Activated CD8-positive, alpha-beta memory T cell treated with anti-CD3 and anti-CD28 coated beads, Interleukin-2, amount 50 U/mL, for 1 hour (primary cell): ENCODE data around the gene MTHFR.

Experiments used
- DNase-seq: peaks from one replicate; pipeline ENCODE4 v3.0.0-alpha.2; 2020; ENCODE audit errors: extremely low read depth

MTHFR gene

DNA sequence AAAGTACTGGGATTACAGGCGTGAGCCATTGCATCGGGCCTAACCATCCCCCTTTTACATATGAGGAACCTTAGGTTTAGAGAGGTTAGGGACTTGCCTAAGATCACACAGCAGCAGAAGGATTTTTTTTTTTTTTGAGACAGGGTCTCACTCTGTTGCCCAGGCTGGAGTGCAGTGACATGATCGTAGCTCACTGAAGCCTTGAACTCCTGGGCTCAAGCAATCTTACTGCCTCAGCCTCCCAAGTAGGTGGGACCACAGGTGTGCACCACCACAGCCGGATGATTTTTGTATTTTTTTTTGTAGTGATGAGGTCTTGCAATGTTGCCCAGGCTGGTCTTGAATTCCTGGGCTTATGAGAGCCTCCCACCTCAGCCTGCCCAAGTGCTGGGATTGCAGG, 46.0 kb downstream of the MTHFR start:
- DNase-seq: no peak

DNA sequence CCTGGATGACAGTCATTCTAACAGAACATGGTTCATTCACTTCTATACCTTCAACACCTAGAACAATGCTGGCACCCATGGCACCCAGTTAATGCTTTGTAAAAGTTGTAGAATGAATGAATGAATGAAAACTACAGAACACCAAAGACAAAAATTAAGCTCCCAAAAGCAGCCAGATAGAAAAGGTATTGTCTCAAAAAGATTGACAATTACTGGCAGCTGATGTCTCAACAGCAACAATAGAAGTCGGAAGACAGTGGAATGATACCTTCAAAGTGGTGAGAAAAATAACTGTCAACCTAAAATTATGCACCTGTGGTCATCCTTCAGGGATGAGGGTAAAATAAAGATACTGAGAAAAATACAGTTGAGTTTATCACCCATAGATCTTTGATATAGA, 48.7 kb downstream of the MTHFR start:
- no peak for DNase-seq

DNA sequence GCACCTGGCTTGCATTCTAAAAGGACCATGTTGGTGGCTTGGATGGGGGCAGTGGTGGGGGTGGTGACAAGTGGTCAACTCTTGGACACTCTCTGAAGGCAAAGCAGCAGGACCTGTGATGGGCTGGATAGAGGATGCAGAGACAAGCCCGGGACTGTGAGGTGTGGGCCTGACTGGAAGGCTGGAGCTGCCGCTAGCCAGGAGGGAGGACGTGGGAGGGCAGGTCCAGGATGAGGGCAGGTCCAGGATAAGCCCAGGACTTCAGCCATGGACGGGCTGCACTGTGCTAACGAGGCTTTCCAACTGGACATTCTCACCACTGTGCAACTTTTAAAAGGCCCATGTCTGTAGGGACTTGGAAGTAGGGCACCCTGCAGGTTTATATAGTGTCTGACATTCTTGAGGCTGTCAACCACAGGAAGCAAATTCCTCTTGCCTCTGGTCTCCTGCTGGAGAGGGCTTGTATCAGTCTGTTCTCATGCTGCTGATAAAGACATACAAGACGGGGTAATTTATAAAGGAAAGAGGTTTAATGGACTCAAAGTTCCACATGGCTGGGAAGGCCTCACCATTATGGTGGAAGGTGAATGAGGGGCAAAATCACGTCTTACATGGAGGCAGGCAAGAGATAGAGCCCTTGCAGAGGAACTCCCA, 52.1 kb downstream of the MTHFR start:
- DNase-seq: no peak

DNA sequence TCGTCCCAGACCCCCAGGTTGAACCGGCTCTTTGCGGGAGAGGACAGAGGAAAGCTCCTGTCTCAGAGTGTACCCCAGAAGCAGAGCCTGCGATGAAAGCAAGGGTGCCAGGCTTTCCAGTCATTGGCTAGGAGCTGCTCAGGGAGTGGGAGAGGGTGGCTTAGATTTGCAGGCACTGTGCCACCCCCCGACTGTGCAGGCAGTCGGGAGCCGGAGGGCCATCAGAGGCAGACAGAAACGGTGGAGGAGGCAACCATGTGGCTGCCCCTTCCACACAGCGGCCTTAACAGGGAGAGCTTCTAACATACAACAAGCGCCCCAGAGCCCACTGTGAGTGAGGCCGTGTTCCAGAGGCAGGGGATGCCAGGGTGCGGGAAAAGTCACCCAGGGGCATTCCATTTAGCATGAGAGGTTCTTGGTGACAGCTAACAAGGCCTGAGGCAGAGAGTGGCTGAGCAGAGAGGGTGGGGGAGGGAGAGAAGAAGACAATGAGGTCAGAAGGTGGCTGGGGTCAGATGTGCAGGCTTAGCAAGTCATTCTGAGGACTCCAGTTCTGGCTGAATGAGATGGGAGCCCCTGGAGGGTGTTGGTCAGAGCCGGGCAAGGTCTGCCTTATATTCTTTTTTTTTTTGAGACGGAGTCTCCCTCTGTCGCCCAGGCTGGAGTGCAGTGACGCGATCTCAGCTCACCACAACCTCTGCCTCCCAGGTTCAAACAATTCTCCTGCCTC, 53.2 kb downstream of the MTHFR start:
- no peak for DNase-seq

DNA sequence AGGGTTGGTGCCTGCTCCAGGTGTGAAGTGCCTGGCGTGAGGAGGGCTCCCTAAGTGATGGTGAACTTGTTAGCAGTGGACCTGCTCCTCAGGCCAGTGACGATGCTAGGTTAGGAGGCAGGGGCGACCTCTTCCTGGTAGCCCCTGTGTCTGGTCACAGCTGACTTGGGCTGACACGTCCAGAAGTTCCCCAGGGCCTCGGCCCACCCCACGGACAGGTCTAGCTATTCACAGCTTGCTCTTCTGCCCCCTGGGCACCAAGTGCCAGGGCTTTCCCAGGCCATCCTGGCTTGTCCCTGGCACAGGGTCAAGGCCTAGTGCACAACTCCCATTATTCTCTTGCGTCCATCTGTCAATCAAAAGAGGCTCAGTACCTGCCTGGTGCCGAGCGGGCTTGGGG, 54.7 kb downstream of the MTHFR start:
- DNase-seq: no peak

DNA sequence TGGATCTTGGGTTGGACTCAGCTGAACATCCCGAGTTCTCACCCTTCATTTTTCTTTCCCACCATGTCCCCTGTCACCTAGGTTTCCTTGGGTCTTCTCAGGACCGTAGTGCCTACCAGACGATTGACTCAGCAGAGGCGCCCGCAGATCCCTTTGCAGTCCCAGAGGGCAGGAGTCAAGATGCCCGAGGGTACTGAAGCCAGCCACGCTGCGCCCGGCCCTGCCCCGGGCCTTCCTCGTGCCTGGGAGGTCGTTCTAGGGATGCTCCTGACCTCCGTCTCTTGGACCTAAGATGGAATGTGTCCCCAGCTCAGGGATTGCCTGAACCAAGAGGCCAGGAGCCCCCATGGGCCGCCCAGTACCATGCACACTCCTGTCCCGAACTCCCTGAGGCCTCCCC, 55.8 kb downstream of the MTHFR start:
- DNase-seq: no peak

DNA sequence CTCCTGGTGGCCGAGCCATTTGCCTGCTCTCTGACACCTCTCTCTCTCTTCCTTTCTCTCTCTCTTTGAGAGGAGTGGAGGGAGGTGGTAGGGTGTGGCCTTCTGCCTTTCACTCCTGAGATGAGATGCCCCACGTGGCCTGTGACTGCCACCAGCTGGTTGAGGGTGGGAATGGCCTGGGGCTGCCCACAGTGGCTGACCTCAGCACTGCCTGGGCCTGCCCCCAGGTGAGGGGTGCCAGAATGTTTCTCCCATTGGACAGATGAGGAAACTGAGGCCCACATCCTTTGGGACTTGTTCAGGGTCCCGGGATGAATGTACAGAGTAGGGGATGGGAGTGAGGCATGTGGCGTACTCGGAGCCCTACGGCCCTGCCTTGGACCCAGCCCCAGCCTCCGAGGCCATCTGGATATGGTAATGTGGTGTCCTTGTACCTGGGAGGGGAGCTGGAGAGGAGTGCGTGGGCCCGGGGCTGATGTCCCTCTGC, 56.5 kb downstream of the MTHFR start:
- no peak for DNase-seq

DNA sequence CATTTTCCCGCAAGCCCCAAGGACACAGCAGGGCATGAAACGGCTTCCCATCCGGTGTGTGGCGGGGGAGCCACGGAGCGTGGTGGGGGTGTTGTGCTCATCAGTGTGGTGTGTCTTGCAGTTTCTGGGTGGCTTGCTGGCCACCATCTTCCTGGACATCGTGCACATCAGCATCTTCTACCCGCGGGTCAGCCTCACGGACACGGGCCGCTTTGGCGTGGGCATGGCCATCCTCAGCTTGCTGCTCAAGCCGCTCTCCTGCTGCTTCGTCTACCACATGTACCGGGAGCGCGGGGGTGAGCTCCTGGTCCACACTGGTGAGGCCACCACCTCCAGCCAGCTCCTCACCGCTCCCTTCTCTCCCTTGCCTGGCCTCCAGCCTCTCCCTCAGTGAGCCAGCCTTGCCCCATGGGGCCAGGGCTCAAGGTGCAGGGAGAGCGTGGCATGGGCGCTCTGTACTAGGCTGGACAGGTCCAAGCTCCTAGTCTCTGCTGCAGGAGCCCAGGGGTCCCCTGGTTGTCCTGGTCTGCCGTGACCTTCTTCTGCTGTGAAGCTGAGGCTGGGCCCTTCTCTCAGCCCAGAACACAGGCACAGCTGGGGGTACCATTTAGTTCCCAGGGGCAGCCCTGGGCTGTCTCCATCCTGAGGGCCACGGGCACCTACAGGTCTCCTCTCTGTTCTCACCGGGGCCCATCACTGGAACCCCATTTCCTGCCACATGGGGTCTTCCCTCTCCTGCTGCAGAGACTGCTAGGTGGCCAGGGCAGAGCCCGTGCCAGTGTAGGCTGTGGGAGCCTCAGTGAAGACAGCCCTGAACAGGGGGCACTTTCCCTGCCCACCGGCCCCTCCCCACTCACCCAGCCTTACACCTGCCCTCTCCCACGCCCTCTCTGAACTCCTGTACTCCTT, 57.2 kb downstream of the MTHFR start:
- DNase-seq: no peak

DNA sequence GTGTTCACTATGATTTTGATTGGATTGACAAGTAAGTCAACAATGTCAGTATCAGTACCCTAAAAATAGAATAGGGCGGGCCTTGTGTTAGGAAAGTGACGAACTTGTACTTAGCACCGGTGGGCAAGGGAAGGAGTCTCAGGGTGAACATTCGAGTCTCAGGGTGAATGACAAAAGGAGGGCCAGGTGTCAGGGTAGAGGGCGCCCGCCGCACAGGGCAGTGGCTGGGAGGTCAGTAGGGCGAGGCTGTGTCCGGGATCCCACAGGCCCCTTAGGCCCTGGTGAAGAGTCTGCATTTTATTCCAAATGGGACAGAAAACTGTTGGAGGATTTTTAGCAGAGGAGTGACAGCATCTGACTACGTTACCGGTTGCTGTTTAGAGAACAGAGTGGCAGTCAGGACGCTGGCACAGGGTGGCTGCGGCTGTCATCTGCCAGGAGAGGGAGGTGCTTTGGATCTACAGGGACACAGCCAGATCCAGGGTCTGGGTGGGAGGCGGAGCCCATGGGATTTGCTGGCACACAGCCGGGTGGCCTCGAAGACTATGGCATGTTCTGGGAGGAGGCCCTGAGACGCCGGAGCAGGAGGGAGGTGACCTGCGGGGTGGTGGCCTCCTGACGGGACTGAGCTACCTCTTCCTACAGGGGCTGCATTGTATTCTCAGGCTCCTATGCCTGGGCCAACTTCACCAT, 58.8 kb downstream of the MTHFR start:
- DNase-seq: no peak

DNA sequence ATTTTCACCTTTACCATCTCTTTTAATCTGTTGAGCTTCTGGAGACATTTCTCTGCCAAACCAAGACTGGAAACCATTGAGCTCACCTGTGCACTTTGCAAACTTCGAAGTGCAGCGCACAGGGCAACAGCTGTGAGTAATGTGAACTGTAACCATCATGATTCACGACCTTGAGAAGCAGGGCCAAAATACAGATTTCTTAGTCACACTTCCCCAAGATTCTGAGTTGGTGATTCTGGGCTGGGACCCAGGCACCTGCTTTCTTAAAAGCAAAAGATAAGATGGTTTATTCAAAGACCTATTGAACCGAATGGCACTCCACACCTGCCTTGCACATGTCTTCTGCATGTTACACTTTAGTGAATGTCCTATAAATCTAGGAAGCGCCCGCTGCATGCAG, 59.7 kb downstream of the MTHFR start:
- DNase-seq: no peak

DNA sequence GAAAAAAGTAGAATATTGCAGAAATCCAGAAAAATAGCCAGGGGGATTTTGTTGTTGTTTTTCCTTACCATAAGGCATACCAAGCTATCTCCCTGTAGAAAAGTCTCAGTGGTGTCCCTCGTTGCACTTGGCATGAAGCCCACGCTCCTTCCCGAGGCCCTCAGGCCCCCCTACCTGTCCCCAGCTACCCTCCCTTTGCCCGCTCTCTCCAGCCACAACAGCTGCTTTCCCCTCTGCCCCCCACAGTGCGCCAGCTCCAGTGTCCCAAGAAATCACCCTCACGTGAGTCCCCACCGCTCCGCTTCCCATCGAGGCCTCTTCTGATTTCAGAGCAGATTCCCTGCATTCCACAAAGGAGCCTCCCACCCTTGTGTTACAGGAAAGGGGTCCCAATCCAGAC, 61.5 kb downstream of the MTHFR start:
- no peak for DNase-seq

DNA sequence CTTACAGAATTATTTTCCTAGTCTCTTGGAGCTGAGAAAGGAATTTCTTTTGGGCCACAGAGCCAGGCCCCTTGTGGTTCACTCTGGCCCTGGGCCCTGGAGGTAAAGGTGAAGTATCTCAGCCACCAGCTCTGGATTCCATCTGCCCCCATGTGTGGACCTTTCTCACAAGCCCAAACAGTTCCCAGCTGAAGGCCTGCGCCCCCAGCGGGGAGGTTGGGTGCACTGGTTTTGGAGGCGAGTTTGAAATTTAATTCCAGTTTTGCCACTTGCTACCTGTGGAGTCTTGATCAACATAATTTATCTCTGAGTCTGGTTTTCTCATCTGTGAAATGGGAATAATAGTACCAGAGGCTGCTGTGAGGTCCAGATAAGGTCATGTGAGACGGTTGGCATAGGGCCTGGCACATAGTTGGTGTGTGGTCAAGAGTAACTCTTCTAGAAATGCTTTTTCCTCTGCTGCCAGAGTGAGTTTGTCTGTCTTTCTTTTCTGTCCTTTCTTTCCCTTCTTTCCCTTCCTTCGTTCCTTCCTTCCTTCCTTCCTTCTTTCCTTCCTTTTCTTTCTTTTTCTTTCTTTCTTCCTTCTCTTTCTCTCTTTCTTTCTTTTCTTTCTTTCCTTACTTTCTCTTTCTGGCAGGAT, 63.7 kb downstream of the MTHFR start:
- no peak for DNase-seq

DNA sequence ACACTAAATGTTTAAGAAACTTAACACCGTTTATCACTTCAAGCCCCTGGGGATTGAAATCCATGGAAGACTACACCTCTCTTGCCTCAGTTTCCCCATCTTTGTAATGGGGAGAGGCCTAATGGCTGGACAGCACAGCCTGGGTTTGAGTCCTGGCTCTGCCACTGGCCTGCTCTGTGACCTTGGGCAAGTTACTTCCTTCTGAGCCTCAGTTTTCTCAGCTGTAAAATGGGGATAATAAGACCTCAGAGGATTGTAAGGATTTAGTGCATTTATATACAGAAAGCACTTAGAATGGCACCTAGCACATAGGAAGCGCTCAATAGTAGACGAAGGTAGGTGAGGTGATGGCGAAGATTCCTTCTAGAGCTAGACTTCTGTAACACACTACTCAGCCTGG, 64.3 kb downstream of the MTHFR start:
- DNase-seq: no peak

DNA sequence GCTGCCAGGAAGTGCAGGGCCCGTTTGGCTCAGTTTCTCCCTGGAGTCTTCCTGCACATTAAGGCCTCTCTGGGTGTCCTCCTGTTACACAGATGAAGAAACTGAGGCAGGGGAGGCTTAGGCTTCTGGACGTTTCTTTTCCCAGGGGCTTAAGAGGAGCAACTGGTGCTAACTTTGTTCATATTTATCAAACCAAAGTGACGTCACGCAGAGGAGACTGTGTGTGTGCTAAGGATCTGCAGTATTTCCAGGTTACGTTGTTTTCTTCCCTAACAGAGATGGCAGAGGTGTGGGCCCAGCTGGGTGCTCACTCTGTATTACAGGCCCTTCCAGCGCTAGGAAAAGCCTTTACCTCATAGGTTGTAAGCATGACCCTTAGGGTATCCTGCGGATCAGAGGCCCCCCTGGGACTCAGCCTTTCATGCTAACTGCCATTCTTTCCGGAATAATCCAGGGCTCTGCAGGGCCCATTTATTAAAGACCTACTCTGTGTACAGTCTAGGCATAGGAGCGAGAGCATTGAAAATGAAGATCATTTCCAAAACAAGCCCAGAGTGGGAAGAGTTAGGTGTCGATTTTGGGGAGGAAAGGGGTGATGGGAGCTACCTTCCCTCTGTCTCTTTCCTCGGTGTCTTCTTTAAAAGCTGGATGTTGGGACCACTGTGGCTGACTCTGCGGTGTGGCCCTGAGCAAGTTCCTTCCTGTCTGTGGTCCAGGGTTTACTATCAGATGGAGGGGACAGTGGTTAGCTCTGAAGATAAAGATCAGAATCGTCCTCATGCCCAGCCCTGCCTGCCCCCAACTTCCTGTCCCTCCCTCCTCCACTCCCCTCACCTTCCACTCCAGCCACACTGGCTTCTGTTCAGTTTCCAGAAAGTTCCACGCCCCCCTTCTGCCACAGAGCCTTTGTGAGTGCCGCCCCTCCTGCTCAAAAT, 65.2 kb downstream of the MTHFR start:
- no peak for DNase-seq

DNA sequence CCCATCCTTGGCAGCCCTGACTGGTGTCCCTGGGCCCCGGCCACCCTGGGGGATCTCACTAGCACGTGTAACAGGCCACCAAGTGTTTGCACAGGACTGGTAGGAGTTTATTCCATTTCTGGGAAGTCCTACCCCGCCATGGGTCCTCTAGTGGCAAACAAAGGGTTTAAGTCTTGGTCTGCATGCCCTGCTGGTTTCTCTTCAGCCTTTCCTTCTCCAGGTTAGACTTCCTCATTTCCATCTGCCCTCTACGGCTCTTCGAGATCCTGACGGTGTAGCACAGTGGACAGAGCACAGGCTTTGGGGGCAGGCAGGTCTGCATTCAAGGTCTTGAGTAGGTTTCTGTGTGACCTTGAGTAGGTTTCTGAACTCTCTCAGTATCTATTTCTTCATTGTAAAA, 67.0 kb downstream of the MTHFR start:
- no peak for DNase-seq

DNA sequence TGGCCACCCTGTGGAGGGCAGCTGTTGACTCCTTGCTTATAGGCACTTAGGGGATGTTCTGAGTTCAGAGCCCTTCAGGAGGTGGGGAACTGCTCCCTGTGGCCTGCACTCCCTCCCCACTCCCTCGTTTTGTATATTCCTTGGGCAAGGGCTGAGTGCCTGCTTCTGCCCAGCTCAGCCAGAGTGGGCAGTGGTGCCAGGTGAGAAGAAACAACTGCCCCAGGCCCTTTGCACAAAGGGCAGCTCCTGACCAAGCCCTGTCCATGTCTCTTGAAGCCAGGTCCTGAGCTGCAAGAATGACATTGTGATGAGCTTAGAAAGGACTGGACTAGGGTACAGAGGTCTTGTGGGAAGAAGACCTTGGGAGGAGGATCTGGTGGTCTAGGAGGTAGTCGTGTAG, 67.7 kb downstream of the MTHFR start:
- no peak for DNase-seq

DNA sequence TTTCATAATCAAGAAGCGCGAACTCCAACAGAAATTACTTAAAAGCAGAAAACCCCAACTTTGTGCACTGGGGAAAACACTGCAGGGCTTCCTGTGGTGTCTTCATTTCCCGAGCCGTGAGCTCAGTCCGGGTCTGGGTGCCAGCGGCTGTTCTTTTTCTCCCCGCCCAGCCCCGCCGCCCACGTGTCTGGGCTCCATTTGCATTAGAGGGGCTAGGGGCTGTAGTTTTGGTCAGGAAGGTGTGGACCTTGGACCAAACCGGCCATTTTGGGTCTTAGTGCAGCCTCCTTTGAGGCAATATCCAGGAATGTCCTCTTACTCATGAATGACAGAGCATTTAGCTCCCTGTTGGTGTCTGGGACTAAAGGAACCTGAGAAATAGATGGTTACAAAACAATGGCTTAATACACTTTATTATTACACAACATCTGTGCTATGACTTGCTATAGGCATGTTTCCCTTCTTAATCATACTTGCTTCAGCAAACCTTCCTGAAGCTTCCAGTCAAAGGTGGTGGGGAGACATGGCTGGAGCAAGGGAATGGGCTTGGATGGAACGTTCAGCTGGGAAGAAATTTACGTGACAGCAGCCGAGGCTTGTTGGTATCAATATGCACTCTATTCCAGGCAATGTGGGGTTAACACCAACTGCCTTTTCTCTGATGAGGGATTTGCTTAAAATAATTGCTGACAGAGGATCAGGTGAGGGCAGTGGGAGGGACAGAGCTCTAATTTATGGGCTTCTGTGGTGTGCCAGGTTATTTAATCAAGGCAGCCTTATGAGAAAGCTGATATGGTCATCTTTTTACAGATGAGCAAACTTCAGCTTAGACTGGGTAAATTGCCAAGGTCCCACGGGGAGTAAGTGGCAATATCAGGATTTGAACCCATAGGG, 68.8 kb downstream of the MTHFR start:
- DNase-seq: no peak

DNA sequence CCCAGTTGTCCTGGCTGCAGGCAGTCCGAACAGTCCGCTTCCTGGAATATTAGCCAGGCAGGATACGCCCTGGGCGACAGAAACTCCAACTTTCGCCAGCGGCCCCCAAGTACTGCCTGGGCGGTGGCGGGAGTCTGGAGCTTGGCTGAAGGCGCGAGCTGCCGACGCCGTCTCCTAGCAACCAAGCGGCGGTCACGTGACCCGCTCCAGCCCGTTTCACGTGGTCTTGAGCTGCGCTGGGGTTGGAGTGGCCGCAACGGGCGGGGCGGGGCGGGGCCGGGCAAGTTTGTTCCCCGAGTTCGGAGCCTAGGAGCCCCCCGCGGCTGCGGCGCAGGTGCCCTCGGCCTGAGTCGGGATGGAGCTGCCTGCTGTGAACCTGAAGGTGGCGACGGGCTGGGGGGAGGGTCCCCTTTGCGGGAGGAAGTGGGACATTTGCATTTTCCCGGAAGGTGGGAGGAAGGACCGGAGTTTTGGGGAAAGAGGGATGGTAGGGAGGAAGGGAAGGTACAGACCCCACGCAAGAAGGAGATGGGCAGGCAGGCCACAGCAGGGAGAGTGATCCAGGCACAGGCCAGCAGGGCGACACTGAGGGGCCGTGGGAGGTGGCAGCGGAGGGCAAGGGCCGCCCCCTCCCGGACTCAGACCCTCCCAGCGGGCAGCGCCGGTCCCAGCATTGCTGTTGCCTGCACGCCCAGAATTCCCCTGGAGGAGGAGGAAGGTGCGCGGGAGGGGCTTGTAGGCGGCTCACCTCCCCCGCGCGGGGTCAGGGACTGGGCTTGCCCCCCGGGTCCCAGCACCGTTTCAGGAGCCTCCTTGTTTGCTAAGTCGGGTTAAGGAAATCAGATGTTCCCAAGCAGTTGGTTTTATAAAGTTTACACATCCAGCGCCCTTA, 69.7 kb downstream of the MTHFR start, which contains the start of gene AGTRAP:
AGTRAP (plus strand) TSS at position 283 of the 892 bp plus-strand sequence; CDS start at position 356, 73 bp downstream.
- peak; percentile 61 for DNase-seq
